ENCODE data around the gene FZR1. TPM values are rescaled to one million over a fixed set of nuclear protein-coding genes. Genes with fewer than 3 reads are reported as not detected.
"Not testable (repeated sequence)": the region's sequence is repeated elsewhere in the genome, so short reads cannot be mapped to it uniquely, and the experiment has no call there.

FZR1 gene
- total RNA-seq, 1 donor from 2014 or later = 23.8 TPM

GRCh38 chr19:3577723-3578344 is 71.7 kb downstream of the FZR1 start:
- intact Hi-C loops (cut with DNase I) = no loop called here
- no peak for DNase-seq (ENCODE audit: low spot score)

- intact Hi-C loops (cut with DNase I) = no loop called here
Measured at GRCh38 chr19:3578390-3578789, 72.3 kb downstream of the FZR1 start.

GRCh38 chr19:3580156-3580934 is 74.2 kb downstream of the FZR1 start:
- DNase-seq (ENCODE audit: low spot score) = no peak
- intact Hi-C loops (cut with DNase I) = no loop called here

More at GRCh38 chr19:3578390-3578789, 72.3 kb downstream of the FZR1 start:
- DNase-seq (ENCODE audit: low spot score) = no peak

GRCh38 chr19:3581792-3582191 is 75.7 kb downstream of the FZR1 start:
- DNase-seq (ENCODE audit: low spot score); intact Hi-C loops (cut with DNase I): not testable (repeated sequence)

- intact Hi-C loops (cut with DNase I); DNase-seq (ENCODE audit: low spot score): not testable (repeated sequence)
Measured at GRCh38 chr19:3584036-3584802, 78.1 kb downstream of the FZR1 start.

GRCh38 chr19:3585301-3586126 is 79.4 kb downstream of the FZR1 start, which contains the start of gene GIPC3:
Gene GIPC3 (plus strand): TSS chr19:3585478. CDS start chr19:3585598, 120 bp downstream.
- no peak for DNase-seq (ENCODE audit: low spot score)
- intact Hi-C loops (cut with DNase I) = loop anchor here (1.0 kb wide), 1 partner anchor 33 kb away; no protein-coding TSS in a partner anchor

GRCh38 chr19:3586127-3586626 is 80.1 kb downstream of the FZR1 start:
- intact Hi-C loops (cut with DNase I) = no loop called here
- DNase-seq (ENCODE audit: low spot score) = no peak

GRCh38 chr19:3586707-3587346 is 80.7 kb downstream of the FZR1 start:
- intact Hi-C loops (cut with DNase I) = no loop called here
- DNase-seq (ENCODE audit: low spot score) = no peak

Other genes with a start within 250 kb of the FZR1 start
- 178 TPM for gene NFIC, start 139.7 kb upstream of the FZR1 start, total RNA-seq
- not detected for gene SMIM24, start 25.8 kb upstream of the FZR1 start, total RNA-seq
- gene SMIM44, start 22.9 kb upstream of the FZR1 start, total RNA-seq = not detected
- 11.1 TPM for gene DOHH, start 5.6 kb upstream of the FZR1 start, total RNA-seq
- gene TEKTIP1, start 32.9 kb downstream of the FZR1 start, total RNA-seq = 1.7 TPM
- 25.4 TPM for gene MFSD12, start 51.3 kb downstream of the FZR1 start, total RNA-seq
- 32.6 TPM for gene HMG20B, start 66.6 kb downstream of the FZR1 start, total RNA-seq
- 1.3 TPM for gene GIPC3, start 79.2 kb downstream of the FZR1 start, total RNA-seq
- gene TBXA2R, start 100.6 kb downstream of the FZR1 start, total RNA-seq = 1.9 TPM
- 10.7 TPM for gene CACTIN, start 120.5 kb downstream of the FZR1 start, total RNA-seq
- gene PIP5K1C, start 194.2 kb downstream of the FZR1 start, total RNA-seq = 38.2 TPM
- not detected for gene TJP3, start 202.1 kb downstream of the FZR1 start, total RNA-seq

Measured in cardiac septum (tissue), 1 donor.